ENCODE measurements around the gene PGM1.

- TF ChIP-seq CTCF (IDR thresholded peaks at IDR 0.05) (peak; percentile 82 to 88 (median 84)), POLR2A (IDR thresholded peaks at IDR 0.05) (no peak)
Observed at GRCh38 chr1:63615768-63616420, 22.7 kb downstream of the PGM1 start.
